SK-N-SH (cell line): ENCODE data around the gene MICAL1. TPM values are rescaled to one million over a fixed set of nuclear protein-coding genes. Genes with fewer than 3 reads are reported as not detected.

Source experiments
- CTCF ChIA-PET: fragments of 300-600, 350-600 bp; formaldehyde crosslinking; extraction: SDS; loops from one replicate; lab custom pipeline; 2021; lab: Yijun Ruan, JAX
- POLR2A ChIA-PET: fragments of 350-600 bp; sonication (Branson Sonifier 250); formaldehyde crosslinking; extraction: SDS; loops from one replicate; lab custom pipeline; 2020; ENCODE audit warnings: antibody characterized with exemption, inconsistent platforms; lab: Yijun Ruan, JAX
- DNase-seq: peaks from one replicate; pipeline ENCODE4 v3.0.0; 2012
- H2AFZ ChIP-seq: fragments of 200-600 bp; sonication (generic); 2 replicates; pipeline ENCODE4 v1.8.1; 2016; ENCODE audit warnings: antibody characterized with exemption, mild to moderate bottlenecking, low read depth
- H3F3A ChIP-seq: fragments of 200-600 bp; sonication (generic); replicated peaks from 2 replicates; pipeline ENCODE3; 2016; ENCODE audit warnings: antibody characterized with exemption, mild to moderate bottlenecking; ENCODE audit not compliant: insufficient read depth
- H3K27ac ChIP-seq, 2 experiments: fragments of 200-500 bp in 1 of 2; fragments of 200-600 bp in 1 of 2; sonication (Bioruptor generic) in 1 of 2; sonication (generic), shearing (Covaris generic) in 1 of 2; 2 replicates each; pipeline versions ENCODE4 v1.5.1 to v1.6.1; 2014 to 2016; ENCODE audit warnings: low read depth in 2 of 2, inconsistent platforms in 1 of 2, low read length in 1 of 2, mild to moderate bottlenecking in 1 of 2, mixed read lengths in 1 of 2
- H3K27me3 ChIP-seq: fragments of 200-600 bp; sonication (generic), shearing (Covaris generic); 2 replicates; pipeline ENCODE4 v1.6.1; 2016; ENCODE audit warnings: mixed run types; ENCODE audit not compliant: insufficient read depth
- H3K36me3 ChIP-seq, 2 experiments: fragments of 200-500 bp in 1 of 2; fragments of 200-600 bp in 1 of 2; sonication (Bioruptor generic) in 1 of 2; sonication (generic) in 1 of 2; replicated peaks in 1 of 2; 2 replicates each; pipeline versions ENCODE3 to v1.5.1; 2014 to 2016; ENCODE audit warnings: low read length in 1 of 2, mild to moderate bottlenecking in 1 of 2; ENCODE audit not compliant: insufficient read depth in 2 of 2, control insufficient read depth in 1 of 2
- H3K4me1 ChIP-seq, 2 experiments: fragments of 200-500 bp in 1 of 2; fragments of 200-600 bp in 1 of 2; sonication (Bioruptor generic) in 1 of 2; sonication (generic), shearing (Covaris generic) in 1 of 2; 2 replicates each; pipeline versions ENCODE4 v1.5.1 to v1.6.1; 2014 to 2016; ENCODE audit warnings: low read depth in 1 of 2, low read length in 1 of 2, mixed run types in 1 of 2; ENCODE audit not compliant: insufficient read depth in 2 of 2, control insufficient read depth in 1 of 2
- H3K4me2 ChIP-seq: fragments of 200-600 bp; sonication (generic), shearing (Covaris generic); 2 replicates; pipeline ENCODE4 v1.6.1; 2017; ENCODE audit warnings: mixed run types
- H3K4me3 ChIP-seq, 2 experiments: fragments of 200-500 bp in 1 of 2; fragments of 200-600 bp in 1 of 2; sonication (Bioruptor generic) in 1 of 2; sonication (generic), shearing (Covaris generic) in 1 of 2; 2 replicates each; pipeline versions ENCODE4 v1.5.1 to v1.8.1; 2014 to 2016; ENCODE audit warnings: low read depth in 2 of 2, inconsistent platforms in 1 of 2, low read length in 1 of 2, mild to moderate bottlenecking in 1 of 2, mixed read lengths in 1 of 2, moderate library complexity in 1 of 2
- H3K79me2 ChIP-seq: fragments of 200-600 bp; sonication (generic); 2 replicates; pipeline ENCODE4 v1.8.1; 2017; ENCODE audit warnings: mild to moderate bottlenecking; ENCODE audit not compliant: insufficient read depth
- H3K9ac ChIP-seq: fragments of 200-600 bp; sonication (generic); 2 replicates; pipeline ENCODE4 v1.6.1; 2017; ENCODE audit warnings: mixed run types
- H3K9me2 ChIP-seq: fragments of 200-600 bp; sonication (generic); 2 replicates; pipeline ENCODE4 v1.6.1; 2017; ENCODE audit warnings: mixed run types
- H3K9me3 ChIP-seq: fragments of 200-600 bp; sonication (generic); 2 replicates; pipeline ENCODE4 v1.6.1; 2017; ENCODE audit warnings: mixed run types, mild to moderate bottlenecking, moderate library complexity
- H4K20me1 ChIP-seq: fragments of 200-600 bp; sonication (generic); 2 replicates; pipeline ENCODE4 v1.6.1; 2017; ENCODE audit warnings: mild to moderate bottlenecking, mixed run types; ENCODE audit not compliant: insufficient read depth
- CTCF ChIP-seq: fragments of 200-600 bp; sonication (generic); IDR thresholded peaks from 2 replicates; pipeline ENCODE4 v1.6.1; 2017; ENCODE audit warnings: antibody characterized with exemption, mild to moderate bottlenecking, moderate library complexity
- FOXJ3 ChIP-seq: sonication (generic); formaldehyde crosslinking; IDR thresholded peaks from 2 replicates; pipeline ENCODE4 v1.5.1; 2020; ENCODE audit warnings: mild to moderate bottlenecking, missing genetic modification reagents
- FOXM1 ChIP-seq: IDR thresholded peaks from 2 replicates; pipeline ENCODE4 v1.4.0; 2012; ENCODE audit warnings: low read depth, mild to moderate bottlenecking
- GABPA ChIP-seq: IDR thresholded peaks from 2 replicates; pipeline ENCODE4 v1.4.0; 2012; ENCODE audit warnings: low read depth, mild to moderate bottlenecking
- GATA2 ChIP-seq: sonication (generic); formaldehyde crosslinking; IDR thresholded peaks from 2 replicates; pipeline ENCODE4 v1.5.0; 2020; ENCODE audit warnings: mild to moderate bottlenecking, missing genetic modification reagents
- MAX ChIP-seq: IDR thresholded peaks from 2 replicates; pipeline ENCODE4 v1.4.0; 2012; ENCODE audit warnings: low read depth
- NFIC ChIP-seq: IDR thresholded peaks from 2 replicates; pipeline ENCODE4 v1.4.0; 2012; ENCODE audit warnings: borderline replicate concordance
- NRF1 ChIP-seq: IDR thresholded peaks from 2 replicates; pipeline ENCODE4 v1.6.1; 2012; ENCODE audit warnings: low read depth, mild to moderate bottlenecking, low read length
- POLR2AphosphoS5 ChIP-seq: IDR thresholded peaks from 2 replicates; pipeline ENCODE4 v1.6.1; 2012; ENCODE audit warnings: low read depth, low read length
- RAD21 ChIP-seq: IDR thresholded peaks from 2 replicates; pipeline ENCODE4 v1.6.1; 2012; ENCODE audit warnings: mild to moderate bottlenecking, low read length
- REST ChIP-seq: IDR thresholded peaks from 2 replicates; pipeline ENCODE4 v1.6.1; 2012; ENCODE audit warnings: mild to moderate bottlenecking, low read depth, low read length, moderate library complexity
- RFX5 ChIP-seq: IDR thresholded peaks from 2 replicates; pipeline ENCODE4 v1.6.1; 2012; ENCODE audit warnings: mild to moderate bottlenecking, improper control_type of control experiment, low read length
- SIN3A ChIP-seq: IDR thresholded peaks from 2 replicates; pipeline ENCODE4 v1.6.1; 2012; ENCODE audit warnings: low read depth, mild to moderate bottlenecking, low read length, moderate library complexity, borderline replicate concordance
- TAF1 ChIP-seq: IDR thresholded peaks from 2 replicates; pipeline ENCODE4 v1.6.1; 2012; ENCODE audit warnings: low read depth, mild to moderate bottlenecking, low read length, moderate library complexity, borderline replicate concordance
- TEAD4 ChIP-seq: IDR thresholded peaks from 2 replicates; pipeline ENCODE4 v1.4.0; 2012; ENCODE audit warnings: mild to moderate bottlenecking, borderline replicate concordance; ENCODE audit not compliant: insufficient read depth
- USF2 ChIP-seq: fragments of 150-350 bp; IDR thresholded peaks from 2 replicates; pipeline ENCODE4 v1.6.1; 2017; ENCODE audit warnings: antibody characterized with exemption, low read length, low read depth, borderline replicate concordance
- YY1 ChIP-seq: IDR thresholded peaks from 2 replicates; pipeline ENCODE4 v1.4.0; 2012; ENCODE audit warnings: low read depth, mild to moderate bottlenecking
- ZBTB33 ChIP-seq: IDR thresholded peaks from 2 replicates; pipeline ENCODE4 v1.4.0; 2012; ENCODE audit warnings: low read depth, borderline replicate concordance
- WGBS: methylation state at CpG from one replicate; pipeline ENCODE4 v1.1.6; 2017; ENCODE audit warnings: low lambda C conversion rate; 5-methylcytosine and 5-hydroxymethylcytosine counted together
- polyA plus RNA-seq, 3 experiments: library from polyadenylated mRNA; depleted of rRNA; stranded (reverse); fragments of >200 nt; gene quantifications; 2 replicates each; pipeline ENCODE4 v1.2.3, GENCODE V29; 2012

MICAL1 gene
- polyA plus RNA-seq, 1 of the 3 experiments (the other 2 are of a cell fraction): 45.6 TPM

GRCh38 chr6:109452181-109452580 is 3.4 kb downstream of the MICAL1 start:
- H3K4me1 ChIP-seq: peaks cover 0 to 25% of the 10 kb centered on the region in 2 experiments; a peak in 2 of 4 replicates
- no peak overlapping the region for H3K9ac ChIP-seq
- CTCF ChIA-PET: interaction anchor here (5.9 kb wide), 1 partner anchor 10 kb away, joined by 47 read pairs; the partner anchor contains the start of genes PPIL6 and SMPD2
- H3K36me3 ChIP-seq: peaks cover 10 to 21% of the 10 kb centered on the region in 2 experiments
- H3K4me3 ChIP-seq: no peak overlapping the region
- TF ChIP-seq REST (no peak), NFIC (no peak), POLR2AphosphoS5 (no peak), RAD21 (no peak), FOXJ3 (CRISPR knock-in tag) (no peak), ZBTB33 (no peak), TEAD4 (no peak), TAF1 (no peak), GABPA (no peak), GATA2 (CRISPR knock-in tag) (no peak), SIN3A (no peak), NRF1 (no peak), RFX5 (no peak), FOXM1 (no peak), MAX (no peak), CTCF (no peak), YY1 (no peak), USF2 (no peak)
- H3K9me3 ChIP-seq: no peaks in the 10 kb centered on the region
- no peak overlapping the region for H3K4me2 ChIP-seq
- H2AFZ ChIP-seq: no peak overlapping the region
- WGBS: 98% methylated on average over 9 of the region's 9 CpGs
- POLR2A ChIA-PET: no interaction called here
- H3K27me3 ChIP-seq: no peaks in the 10 kb centered on the region
- no peaks in the 10 kb centered on the region for H3K9me2 ChIP-seq
- H3K27ac ChIP-seq: no peak overlapping the region
- H3F3A ChIP-seq: peaks cover 3% of the 10 kb centered on the region
- no peak for DNase-seq
- H4K20me1 ChIP-seq: no peaks in the 10 kb centered on the region
- peaks cover 31% of the 10 kb centered on the region; the same call in 1 of the 2 replicates for H3K79me2 ChIP-seq
